Effector memory CD4-positive, alpha-beta T cell (primary cell): Measurements from ENCODE around the gene PHKG2.

Experiments
- DNase-seq, 3 donors: peaks; one replicate each; pipeline ENCODE4 v3.0.0-alpha.2; 2020
- H3K27ac ChIP-seq: 2 replicates; pipeline ENCODE4 v1.7.0; 2013; ENCODE audit warnings: mild to moderate bottlenecking, low read length, moderate library complexity; ENCODE audit not compliant: insufficient read depth, poor library complexity, severe bottlenecking
- H3K27me3 ChIP-seq: replicated peaks from 2 replicates; pipeline ENCODE4 v1.7.0; 2013; ENCODE audit warnings: mild to moderate bottlenecking, low read length; ENCODE audit not compliant: insufficient read depth, control insufficient read depth, poor library complexity, severe bottlenecking
- H3K36me3 ChIP-seq: 2 replicates; pipeline ENCODE4 v1.7.0; 2013; ENCODE audit warnings: mild to moderate bottlenecking, low read length, moderate library complexity; ENCODE audit not compliant: control insufficient read depth, insufficient read depth
- H3K4me1 ChIP-seq: 2 replicates; pipeline ENCODE4 v1.7.0; 2013; ENCODE audit warnings: low read length, mild to moderate bottlenecking; ENCODE audit not compliant: control insufficient read depth, insufficient read depth, poor library complexity, severe bottlenecking
- H3K4me3 ChIP-seq: 2 replicates; pipeline ENCODE4 v1.7.0; 2013; ENCODE audit warnings: low read length, low read depth, mild to moderate bottlenecking; ENCODE audit not compliant: insufficient read depth, poor library complexity, severe bottlenecking
- H3K9me3 ChIP-seq: 2 replicates; pipeline ENCODE4 v1.7.0; 2013; ENCODE audit warnings: mild to moderate bottlenecking, low read length, moderate library complexity; ENCODE audit not compliant: control insufficient read depth

Gene PHKG2

GRCh38 chr16:30725418-30725792, 22.8 kb upstream of the PHKG2 start:
- Histone ChIP-seq H3K27me3 (no peaks in the 10 kb centered on the region), H3K36me3 (peaks cover 75% of the 10 kb centered on the region), H3K9me3 (no peaks in the 10 kb centered on the region), H3K4me3 (no peak overlapping the region), H3K27ac (no peak overlapping the region), H3K4me1 (no peaks in the 10 kb centered on the region)
- no peak for DNase-seq

- H3K9me3 ChIP-seq: no peaks in the 10 kb centered on the region
- DNase-seq: no peak
- no peaks in the 10 kb centered on the region for H3K4me1 ChIP-seq
- no peaks in the 10 kb centered on the region for H3K27me3 ChIP-seq
- peaks cover 63% of the 10 kb centered on the region for H3K36me3 ChIP-seq
- H3K4me3 ChIP-seq: no peak overlapping the region
- no peak overlapping the region for H3K27ac ChIP-seq
Observed at GRCh38 chr16:30728321-30728720, 19.9 kb upstream of the PHKG2 start.

GRCh38 chr16:30728899-30729672, 19.1 kb upstream of the PHKG2 start:
- H3K27ac ChIP-seq: no peak overlapping the region
- no peaks in the 10 kb centered on the region for H3K4me1 ChIP-seq
- no peaks in the 10 kb centered on the region for H3K9me3 ChIP-seq
- H3K27me3 ChIP-seq: no peaks in the 10 kb centered on the region
- H3K36me3 ChIP-seq: peaks cover 63% of the 10 kb centered on the region
- DNase-seq: no peak
- no peak overlapping the region for H3K4me3 ChIP-seq

- no peak overlapping the region for H3K27ac ChIP-seq
- no peak for DNase-seq
- peaks cover 63% of the 10 kb centered on the region for H3K36me3 ChIP-seq
- no peaks in the 10 kb centered on the region for H3K9me3 ChIP-seq
- H3K4me3 ChIP-seq: no peak overlapping the region
- no peaks in the 10 kb centered on the region for H3K27me3 ChIP-seq
- H3K4me1 ChIP-seq: no peaks in the 10 kb centered on the region
Observed at GRCh38 chr16:30731411-30731810, 16.8 kb upstream of the PHKG2 start.

DNA sequence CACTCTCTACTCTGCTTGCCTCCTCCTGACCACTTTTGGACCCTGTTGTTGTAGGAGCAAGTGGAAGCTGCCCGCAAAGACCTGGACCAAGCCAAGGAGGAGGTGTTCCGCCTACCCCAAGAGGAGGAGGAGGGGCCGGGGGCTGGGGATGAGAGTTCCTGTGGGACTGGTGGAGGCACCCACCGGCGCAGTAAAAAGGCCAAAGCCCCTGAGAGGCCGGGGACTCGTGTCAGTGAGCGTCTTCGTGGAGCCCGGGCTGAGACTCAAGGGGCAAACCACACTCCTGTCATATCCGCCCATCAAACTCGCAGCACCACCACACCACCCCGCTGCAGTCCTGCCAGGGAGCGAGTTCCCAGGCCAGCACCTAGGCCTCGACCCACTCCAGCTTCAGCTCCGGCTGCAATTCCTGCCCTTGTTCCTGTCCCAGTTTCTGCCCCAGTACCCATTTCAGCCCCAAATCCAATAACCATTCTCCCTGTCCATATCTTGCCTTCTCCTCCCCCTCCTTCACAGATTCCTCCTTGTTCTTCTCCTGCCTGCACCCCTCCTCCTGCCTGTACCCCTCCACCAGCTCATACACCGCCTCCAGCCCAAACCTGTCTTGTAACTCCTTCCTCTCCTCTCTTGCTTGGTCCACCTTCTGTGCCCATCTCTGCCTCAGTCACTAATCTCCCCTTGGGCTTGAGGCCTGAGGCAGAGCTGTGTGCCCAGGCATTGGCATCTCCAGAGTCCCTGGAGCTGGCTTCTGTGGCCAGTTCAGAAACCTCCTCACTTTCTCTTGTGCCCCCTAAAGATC, 11.0 kb upstream of the PHKG2 start:
- no peak overlapping the region for H3K27ac ChIP-seq

GRCh38 chr16:30737794-30738648, 10.2 kb upstream of the PHKG2 start:
- Histone ChIP-seq H3K4me1 (no peaks in the 10 kb centered on the region), H3K27me3 (no peaks in the 10 kb centered on the region), H3K4me3 (no peak overlapping the region), H3K9me3 (no peaks in the 10 kb centered on the region), H3K36me3 (peaks cover 75% of the 10 kb centered on the region), H3K27ac (no peak overlapping the region)
- DNase-seq: no peak

More for the DNA sequence above, 11.0 kb upstream of the PHKG2 start:
- no peaks in the 10 kb centered on the region for H3K4me1 ChIP-seq
- H3K4me3 ChIP-seq: no peak overlapping the region
- DNase-seq: no peak
- peaks cover 81% of the 10 kb centered on the region for H3K36me3 ChIP-seq
- no peaks in the 10 kb centered on the region for H3K9me3 ChIP-seq
- no peaks in the 10 kb centered on the region for H3K27me3 ChIP-seq

- no peak overlapping the region for H3K4me3 ChIP-seq
- H3K27ac ChIP-seq: no peak overlapping the region
- no peak for DNase-seq
- no peaks in the 10 kb centered on the region for H3K9me3 ChIP-seq
- peaks cover 67% of the 10 kb centered on the region for H3K36me3 ChIP-seq
- H3K4me1 ChIP-seq: no peaks in the 10 kb centered on the region
- H3K27me3 ChIP-seq: no peaks in the 10 kb centered on the region
Observed at GRCh38 chr16:30738984-30739951, 9.0 kb upstream of the PHKG2 start.

DNA sequence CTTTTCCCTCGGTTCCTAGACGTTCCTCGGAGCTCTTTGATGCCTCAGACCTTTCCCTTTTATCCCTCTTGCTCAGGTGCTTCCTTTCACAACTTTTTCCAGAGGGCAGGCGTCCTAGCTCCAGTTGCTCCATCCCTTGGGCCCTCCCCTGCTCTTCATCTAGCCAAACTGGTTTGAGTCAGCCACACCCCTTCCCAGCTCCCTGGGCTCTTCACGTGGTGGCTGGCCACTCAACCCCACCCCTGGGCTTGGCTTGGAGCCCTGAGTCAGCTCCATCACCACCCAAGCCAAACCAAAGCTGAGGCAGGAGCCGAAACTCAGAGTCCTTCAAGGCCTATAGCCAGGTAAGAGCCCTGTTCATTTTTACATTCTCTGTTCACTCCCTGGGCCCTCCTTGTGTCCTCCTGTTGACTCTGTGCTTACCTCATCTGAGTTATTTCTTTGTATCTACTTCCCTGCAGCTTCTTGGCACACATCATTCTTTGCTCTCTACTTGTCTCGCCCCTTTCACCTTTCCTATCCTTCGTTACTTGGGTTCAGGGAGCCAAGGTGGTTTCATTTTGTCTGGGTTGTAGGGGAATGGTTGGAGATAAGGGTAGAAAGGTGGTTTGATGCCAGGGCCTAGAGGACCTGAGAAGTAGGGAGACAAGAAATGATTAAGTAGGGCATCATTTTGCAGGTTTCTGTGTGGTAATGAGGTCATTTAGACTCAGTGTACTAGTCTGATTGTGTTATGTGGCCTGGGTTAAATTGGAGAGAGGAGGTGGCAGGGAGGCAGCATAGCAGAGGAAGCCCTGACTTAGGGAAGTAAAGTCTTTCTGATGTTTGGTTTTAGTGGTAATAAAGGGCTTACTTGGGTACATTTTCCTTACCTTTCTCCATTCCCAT, 7.6 kb upstream of the PHKG2 start:
- DNase-seq: no peak
- H3K27me3 ChIP-seq: no peaks in the 10 kb centered on the region
- peaks cover 56% of the 10 kb centered on the region for H3K36me3 ChIP-seq
- no peaks in the 10 kb centered on the region for H3K9me3 ChIP-seq
- H3K27ac ChIP-seq: peak overlapping the region; percentile 22
- H3K4me1 ChIP-seq: no peaks in the 10 kb centered on the region
- H3K4me3 ChIP-seq: no peak overlapping the region
